GM18505 (cell line): Measurements from ENCODE around the gene TNS2.
"Not testable (repeated sequence)": the region's sequence is repeated elsewhere in the genome, so short reads cannot be mapped to it uniquely, and the experiment has no call there.

Source experiments
- ATAC-seq: cut with Tn5 transposase; IDR thresholded peaks from one replicate; pipeline ENCODE4 v1.9.1; 2021; ENCODE audit not compliant: unreplicated experiment
- POLR2A ChIP-seq: IDR thresholded peaks from 4 replicates; pipeline ENCODE4 v1.6.1; 2011; ENCODE audit warnings: borderline replicate concordance; ENCODE audit not compliant: insufficient read depth, insufficient read length; ENCODE audit errors: extremely low read depth

TNS2 gene

GRCh38 chr12:53093777-53094393, 44.0 kb downstream of the TNS2 start:
- no peak for TF ChIP-seq POLR2A
- no peak for ATAC-seq

- TF ChIP-seq POLR2A: no peak
- no peak for ATAC-seq
These were observed 44.5 kb downstream of the TNS2 start for GRCh38 chr12:53094394-53094787.

- ATAC-seq: not testable (repeated sequence)
These were observed 45.1 kb downstream of the TNS2 start for GRCh38 chr12:53094796-53095595.

GRCh38 chr12:53095596-53095895, 45.7 kb downstream of the TNS2 start:
- ATAC-seq: not testable (repeated sequence)

GRCh38 chr12:53096089-53096741, 46.4 kb downstream of the TNS2 start:
- no peak for ATAC-seq

GRCh38 chr12:53096759-53097158, 46.9 kb downstream of the TNS2 start:
- ATAC-seq: no peak
- TF ChIP-seq POLR2A: no peak

More at GRCh38 chr12:53096089-53096741, 46.4 kb downstream of the TNS2 start:
- TF ChIP-seq POLR2A: no peak

GRCh38 chr12:53097207-53097563, 47.3 kb downstream of the TNS2 start:
- no peak for TF ChIP-seq POLR2A
- no peak for ATAC-seq

- no peak for ATAC-seq
These were observed 47.9 kb downstream of the TNS2 start, which contains the start of gene IGFBP6 for GRCh38 chr12:53097564-53098353. IGFBP6 (plus strand) TSS chr12:53097667; CDS start chr12:53097718, 51 bp downstream.

GRCh38 chr12:53098354-53098981, 48.6 kb downstream of the TNS2 start:
- no peak for ATAC-seq
- TF ChIP-seq POLR2A: no peak

More at GRCh38 chr12:53097564-53098353, 47.9 kb downstream of the TNS2 start, which contains the start of gene IGFBP6:
- TF ChIP-seq POLR2A: no peak

- ATAC-seq: no peak
These were observed 49.4 kb downstream of the TNS2 start for GRCh38 chr12:53099071-53099882.

GRCh38 chr12:53100466-53101151, 50.7 kb downstream of the TNS2 start:
- ATAC-seq: no peak

More at GRCh38 chr12:53099071-53099882, 49.4 kb downstream of the TNS2 start:
- no peak for TF ChIP-seq POLR2A

GRCh38 chr12:53101266-53101665, 51.4 kb downstream of the TNS2 start:
- TF ChIP-seq POLR2A: no peak
- no peak for ATAC-seq

More at GRCh38 chr12:53100466-53101151, 50.7 kb downstream of the TNS2 start:
- TF ChIP-seq POLR2A: no peak
